Measurements from ENCODE around the gene SIRPG. TPM values are rescaled to one million over a fixed set of nuclear protein-coding genes. Genes with fewer than 3 reads are reported as not detected.
A peak's percentile ranks its signal among the peaks of the same experiment; 100 is the strongest.
"Not testable (repeated sequence)": the region's sequence is repeated elsewhere in the genome, so short reads cannot be mapped to it uniquely, and the experiment has no call there.

Gene SIRPG
- total and polyA plus RNA-seq, 8 donors = 0.15 to 0.58 (median 0.34) TPM; not detected in 1

DNA sequence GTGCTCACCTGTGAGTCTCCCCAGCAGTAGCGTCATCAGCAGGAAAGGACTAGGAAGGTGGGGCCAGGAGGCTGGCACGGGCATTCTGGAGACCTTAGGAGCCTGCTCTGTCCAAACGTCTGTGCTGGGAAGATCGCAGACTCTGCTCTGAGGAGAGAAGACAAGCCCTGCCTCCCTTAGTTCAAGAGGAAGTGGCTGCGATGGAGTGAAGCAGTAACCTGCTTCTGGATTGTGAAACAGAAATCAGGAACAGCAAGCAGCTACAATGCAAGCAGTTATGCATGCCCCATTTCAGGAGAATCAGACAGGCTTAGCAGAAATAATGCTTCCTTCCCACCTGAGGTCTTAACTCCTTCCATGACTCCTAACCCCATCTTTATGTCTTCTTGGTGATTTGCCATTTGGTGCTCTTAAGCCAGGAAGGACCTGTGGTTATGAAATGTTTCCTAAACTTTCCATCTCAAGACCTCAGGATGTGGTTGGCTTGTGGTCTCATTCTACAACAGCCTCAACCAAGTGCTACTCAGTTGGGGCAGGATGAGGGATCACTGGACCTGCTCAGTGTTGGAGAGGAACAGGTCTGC lies 37.6 kb downstream of the SIRPG start, which contains the start of gene SIRPB1:
TSS of gene SIRPB1 (minus strand) at position 149 of the 584 bp plus-strand sequence. CDS start at position 84, 65 bp downstream.
- Histone ChIP-seq H3K4me1 (peaks cover 0 to 61% of the 10 kb centered on the region in 2 donors), H3K36me3 (no peaks in the 10 kb centered on the region), H3K9me3 (peaks cover 0 to 1% of the 10 kb centered on the region in 2 donors), H3K27me3 (no peaks in the 10 kb centered on the region), H3K27ac (peak within 1 kb of the TSS; percentile 58 to 94), H3K4me3 (peak within 1 kb of the TSS in 1 of 2 donors; percentile 31)
- DNase-seq (peak in 1 of 4 donors; percentile 49), ATAC-seq (peak; percentile 70)
- no peak for TF ChIP-seq CTCF (IDR thresholded peaks at IDR 0.05)
- intact Hi-C loops (cut with DNase I) = no loop called here

DNA sequence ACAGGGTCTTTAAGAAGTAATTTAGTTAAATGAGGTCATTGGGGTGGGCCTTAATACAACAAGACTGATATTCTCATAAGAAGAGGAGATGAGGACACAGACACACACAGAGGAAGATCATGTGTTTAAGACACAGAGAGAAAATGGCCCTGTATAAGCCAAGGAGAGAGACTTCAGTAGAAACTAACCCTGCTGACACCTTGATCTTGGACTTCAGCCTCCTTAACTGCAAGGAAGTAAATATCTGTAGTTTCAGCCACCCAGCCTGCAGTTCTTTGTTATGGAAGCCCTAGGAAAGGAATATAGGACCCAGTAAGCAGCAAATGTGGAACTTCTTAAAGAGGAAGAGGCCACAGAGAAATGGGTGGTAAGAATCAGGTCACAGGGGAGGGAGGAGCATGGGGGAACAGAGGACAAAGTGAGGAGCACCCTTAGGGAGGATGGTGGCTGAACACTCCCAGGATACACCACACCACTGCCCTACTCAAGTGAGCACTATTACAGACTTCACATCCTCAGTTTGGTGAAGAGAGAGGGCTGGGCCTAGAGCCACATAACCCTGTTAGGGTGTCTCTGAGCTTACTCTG lies 38.5 kb downstream of the SIRPG start:
- Histone ChIP-seq H3K4me1 (peaks cover 0 to 61% of the 10 kb centered on the region in 2 donors), H3K36me3 (no peaks in the 10 kb centered on the region), H3K27ac (peak overlapping the region; percentile 58 to 94), H3K4me3 (peak overlapping the region in 1 of 2 donors; percentile 31), H3K9me3 (peaks cover 0 to 1% of the 10 kb centered on the region in 2 donors), H3K27me3 (no peaks in the 10 kb centered on the region)
- ATAC-seq = peak; percentile 72
- TF ChIP-seq CTCF (IDR thresholded peaks at IDR 0.05) = no peak
- DNase-seq = no peak
- intact Hi-C loops (cut with DNase I) = no loop called here

DNA sequence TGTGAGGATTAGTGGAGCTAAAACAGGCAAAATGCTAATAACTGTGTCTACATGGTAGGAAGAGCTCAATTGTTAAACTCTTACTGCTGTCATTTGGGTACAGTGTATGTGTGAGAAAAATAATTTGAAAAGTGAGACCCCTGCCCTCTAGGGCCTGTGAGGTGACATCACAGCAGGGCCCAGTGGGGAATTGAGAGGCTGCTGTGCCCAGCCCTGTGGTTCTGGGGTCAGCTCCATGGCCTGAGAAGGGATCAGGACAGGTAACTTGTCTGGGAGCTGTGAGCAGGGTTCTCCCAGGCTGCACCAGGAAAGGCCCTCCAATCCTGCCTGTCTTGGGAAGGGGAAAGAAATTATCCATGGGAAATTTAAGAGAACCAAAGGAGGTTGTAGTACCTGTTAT lies 39.1 kb downstream of the SIRPG start:
- Histone ChIP-seq H3K4me1 (peaks cover 0 to 55% of the 10 kb centered on the region in 2 donors), H3K9me3 (peaks cover 0 to 1% of the 10 kb centered on the region in 2 donors), H3K27ac (peak overlapping the region in 1 of 2 donors; percentile 94), H3K27me3 (no peaks in the 10 kb centered on the region), H3K36me3 (no peaks in the 10 kb centered on the region), H3K4me3 (peak overlapping the region in 1 of 2 donors; percentile 31)
- intact Hi-C loops (cut with DNase I) = no loop called here
- ATAC-seq (no peak), DNase-seq (no peak)
- no peak for TF ChIP-seq CTCF (IDR thresholded peaks at IDR 0.05)

DNA sequence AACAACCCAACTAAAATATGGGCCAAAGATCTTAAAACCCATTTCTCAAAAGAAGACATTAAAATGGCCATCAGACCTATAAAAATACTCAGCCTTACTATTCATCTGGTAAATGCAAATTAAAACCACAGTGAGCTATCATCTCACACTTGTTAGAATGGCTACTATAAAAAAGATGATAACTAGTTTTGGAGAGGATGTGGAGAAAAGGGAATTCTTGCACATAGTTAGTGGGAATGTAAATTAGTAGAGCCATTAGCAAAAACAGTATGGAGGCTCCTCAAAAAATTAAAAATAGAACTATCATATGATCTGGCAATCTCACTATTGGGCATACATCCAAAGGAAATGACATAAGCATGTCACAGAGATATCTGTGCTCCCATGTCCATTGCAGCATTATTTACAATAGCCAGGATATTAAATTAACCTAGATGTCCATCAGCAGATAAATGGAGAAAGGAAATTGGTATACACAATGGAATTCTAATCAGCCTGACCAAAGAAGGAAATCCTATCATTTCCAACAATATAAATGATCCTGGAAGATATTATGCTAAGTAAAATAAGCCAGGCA lies 40.6 kb downstream of the SIRPG start:
- no peak overlapping the region for H3K4me3 ChIP-seq
- ATAC-seq (no peak), DNase-seq (peak in 1 of 4 donors; percentile 21)
- peaks cover 0 to 1% of the 10 kb centered on the region in 2 donors for H3K9me3 ChIP-seq
- intact Hi-C loops (cut with DNase I) = no loop called here
- H3K27me3 ChIP-seq = no peaks in the 10 kb centered on the region
- H3K4me1 ChIP-seq = peaks cover 0 to 48% of the 10 kb centered on the region in 2 donors
- peak overlapping the region in 1 of 2 donors; percentile 1 for H3K27ac ChIP-seq
- no peak for TF ChIP-seq CTCF (IDR thresholded peaks at IDR 0.05)
- no peaks in the 10 kb centered on the region for H3K36me3 ChIP-seq

DNA sequence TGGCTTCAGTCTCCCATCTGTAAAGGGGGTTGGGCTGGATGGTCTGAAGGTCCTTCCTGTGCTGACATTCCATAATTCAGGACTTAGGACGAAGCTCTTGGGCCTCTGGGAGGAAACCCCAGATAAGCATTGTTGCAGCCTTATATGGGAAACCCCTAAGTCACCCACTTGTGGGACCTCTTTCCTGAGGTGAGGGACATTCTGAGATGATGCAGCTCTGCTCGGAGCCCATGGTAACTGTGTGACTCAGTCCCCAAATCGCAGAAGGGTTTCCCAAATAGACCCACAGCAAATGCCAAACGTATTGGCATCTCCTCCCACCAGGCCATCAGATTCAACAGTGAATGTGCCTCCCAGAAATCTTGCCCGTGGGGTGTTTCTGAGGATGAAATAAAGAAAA lies 47.2 kb downstream of the SIRPG start:
- H3K36me3 ChIP-seq; H3K4me3 ChIP-seq; H3K4me1 ChIP-seq; ATAC-seq; H3K27me3 ChIP-seq; DNase-seq; H3K27ac ChIP-seq; H3K9me3 ChIP-seq; intact Hi-C loops (cut with DNase I): not testable (repeated sequence)

DNA sequence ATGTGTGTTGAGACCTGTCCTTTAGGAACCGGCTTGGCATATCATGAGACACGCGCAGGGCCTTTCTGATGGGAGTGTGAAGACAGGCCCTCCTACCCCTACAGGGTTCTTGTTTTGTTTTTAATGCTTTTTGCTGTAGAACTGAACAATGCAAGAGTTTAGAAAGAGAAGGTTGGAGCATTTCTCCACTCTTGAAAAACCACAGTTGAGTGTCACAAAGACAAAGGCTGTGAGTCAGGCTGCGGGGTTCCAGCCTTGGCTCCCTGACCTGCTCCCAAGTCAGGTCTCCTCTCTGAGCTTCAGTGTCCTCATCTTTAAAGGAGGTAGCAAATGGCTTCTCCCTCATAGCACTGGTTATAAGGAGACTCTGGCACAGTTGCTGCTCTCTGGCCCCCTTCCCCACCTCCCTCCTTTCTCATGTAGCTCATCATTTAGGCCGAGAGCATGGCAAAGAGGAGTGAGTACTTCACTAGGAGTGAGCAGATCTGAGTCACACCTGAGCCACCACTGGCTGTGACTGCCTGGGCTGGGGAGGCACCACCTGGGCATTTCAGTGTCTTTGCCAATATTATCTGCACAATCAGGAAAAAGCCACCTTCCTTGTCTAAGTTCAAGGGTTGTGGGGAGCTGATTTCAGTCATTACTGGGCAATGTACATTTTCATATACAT lies 48.8 kb downstream of the SIRPG start:
- H3K27ac ChIP-seq; ATAC-seq; H3K4me3 ChIP-seq; H3K36me3 ChIP-seq; H3K27me3 ChIP-seq; H3K4me1 ChIP-seq; DNase-seq; intact Hi-C loops (cut with DNase I); H3K9me3 ChIP-seq: not testable (repeated sequence)
